DMS53 (cell line): ENCODE results near the gene OR5V1.
A peak's percentile ranks its signal among the peaks of the same experiment; 100 is the strongest.
"Not testable (repeated sequence)": the region's sequence is repeated elsewhere in the genome, so short reads cannot be mapped to it uniquely, and the experiment has no call there.

Source experiments
- DNase-seq: peaks from one replicate; lab custom pipeline; 2025; lab: John Stamatoyannopoulos, UW

The OR5V1 gene

GRCh38 chr6:29368765-29369164 lies at the start of gene OR5V1:
OR5V1 (minus strand) TSS chr6:29368865; CDS start chr6:29356195, 12,670 bp downstream.
- no peak for DNase-seq

- peak; percentile 27 for DNase-seq
These were observed 45.9 kb upstream of the OR5V1 start, which contains the start of gene OR12D1 for GRCh38 chr6:29414588-29414987. OR12D1 (plus strand) TSS chr6:29414928.

- no peak for DNase-seq
These were observed 35.1 kb upstream of the OR5V1 start for GRCh38 chr6:29403801-29404200.

- DNase-seq, result no peak
These were observed 30.9 kb upstream of the OR5V1 start for GRCh38 chr6:29399525-29399924.

GRCh38 chr6:29395331-29395730 lies 26.7 kb upstream of the OR5V1 start, which contains the start of gene OR12D2:
OR12D2 (plus strand) TSS chr6:29395631; CDS start chr6:29396700, 1,069 bp downstream.
- no peak for DNase-seq

- DNase-seq, result no peak
These were observed 19.9 kb upstream of the OR5V1 start for GRCh38 chr6:29388533-29388932.

GRCh38 chr6:29376003-29376402 lies 7.3 kb upstream of the OR5V1 start:
- no peak for DNase-seq

- no peak for DNase-seq
These were observed 6.5 kb upstream of the OR5V1 start, which contains the start of gene OR12D3 for GRCh38 chr6:29375191-29375590. OR12D3 (minus strand) TSS chr6:29375291; CDS start chr6:29375287, 4 bp downstream.

- no peak for DNase-seq
These were observed 13.1 kb downstream of the OR5V1 start for GRCh38 chr6:29355603-29356002.

GRCh38 chr6:29354980-29355379 lies 13.7 kb downstream of the OR5V1 start:
- DNase-seq, result no peak

GRCh38 chr6:29349348-29349747 lies 19.3 kb downstream of the OR5V1 start:
- not testable (repeated sequence) for DNase-seq

GRCh38 chr6:29345380-29345779 lies 23.3 kb downstream of the OR5V1 start:
- DNase-seq, result no peak

GRCh38 chr6:29336269-29336668 lies 32.4 kb downstream of the OR5V1 start:
- no peak for DNase-seq

- DNase-seq, result no peak
These were observed 36.0 kb downstream of the OR5V1 start for GRCh38 chr6:29332676-29333075.

- DNase-seq, result no peak
These were observed 42.9 kb downstream of the OR5V1 start for GRCh38 chr6:29325777-29326176.

- DNase-seq, result not testable (repeated sequence)
These were observed 45.3 kb downstream of the OR5V1 start for GRCh38 chr6:29323332-29323731.

GRCh38 chr6:29319931-29320330 lies 48.7 kb downstream of the OR5V1 start:
- no peak for DNase-seq
